Right kidney (tissue), 9 donors: ENCODE data around the gene ZNF597.

Source experiments
- DNase-seq: peaks from one replicate; pipeline ENCODE4 v3.0.0-alpha.2; 2016
- long read RNA-seq, 8 donors: transcript quantifications; one replicate each; lab custom pipeline, GENCODE V29; 2026

Gene ZNF597
- long read RNA-seq, donor 1, full-length matches to known transcripts: 6 of 6 reads
- long read RNA-seq, donor 1, partial matches to known transcripts: 0 of 6 reads
- long read RNA-seq, donor 1, other reads (novel, unspliced or antisense): 0 of 6 reads
- long read RNA-seq, donor 2, full-length matches to known transcripts: 3 of 29 reads
- long read RNA-seq, donor 2, partial matches to known transcripts: 0 of 29 reads
- long read RNA-seq, donor 2, other reads (novel, unspliced or antisense): 26 of 29 reads
- long read RNA-seq, donor 3, full-length matches to known transcripts: 1 of 1 reads
- long read RNA-seq, donor 3, partial matches to known transcripts: 0 of 1 reads
- long read RNA-seq, donor 3, other reads (novel, unspliced or antisense): 0 of 1 reads
- long read RNA-seq, donor 4, full-length matches to known transcripts: 5 of 68 reads
- long read RNA-seq, donor 4, partial matches to known transcripts: 21 of 68 reads
- long read RNA-seq, donor 4, other reads (novel, unspliced or antisense): 42 of 68 reads
- long read RNA-seq, donor 5, full-length matches to known transcripts: 3 of 3 reads
- long read RNA-seq, donor 5, partial matches to known transcripts: 0 of 3 reads
- long read RNA-seq, donor 5, other reads (novel, unspliced or antisense): 0 of 3 reads
- long read RNA-seq, donor 6, full-length matches to known transcripts: 1 of 141 reads
- long read RNA-seq, donor 6, partial matches to known transcripts: 140 of 141 reads
- long read RNA-seq, donor 6, other reads (novel, unspliced or antisense): 0 of 141 reads
- long read RNA-seq, donor 7: 0 reads
- long read RNA-seq, donor 8, full-length matches to known transcripts: 2 of 2 reads
- long read RNA-seq, donor 8, partial matches to known transcripts: 0 of 2 reads
- long read RNA-seq, donor 8, other reads (novel, unspliced or antisense): 0 of 2 reads

GRCh38 chr16:3443108-3444031 is at the start of gene ZNF597, which contains the start of gene NAA60:
ZNF597 (minus strand) TSS chr16:3443504; CDS start chr16:3443153, 351 bp downstream.
NAA60 (plus strand) TSS chr16:3443680; CDS start chr16:3476228, 32,548 bp downstream.
- peak; percentile 57 for DNase-seq

- no peak for DNase-seq
These were observed 49.1 kb upstream of the ZNF597 start for GRCh38 chr16:3492356-3492755.

GRCh38 chr16:3490911-3491629 is 47.8 kb upstream of the ZNF597 start:
- DNase-seq: no peak

- no peak for DNase-seq
These were observed 45.5 kb upstream of the ZNF597 start for GRCh38 chr16:3488801-3489200.

- no peak for DNase-seq
These were observed 44.5 kb upstream of the ZNF597 start for GRCh38 chr16:3487521-3488410.

- no peak for DNase-seq
These were observed 43.4 kb upstream of the ZNF597 start for GRCh38 chr16:3486506-3487215.

- no peak for DNase-seq
These were observed 42.7 kb upstream of the ZNF597 start for GRCh38 chr16:3485821-3486505.

GRCh38 chr16:3485097-3485745 is 41.9 kb upstream of the ZNF597 start:
- DNase-seq: no peak

- no peak for DNase-seq
These were observed 41.2 kb upstream of the ZNF597 start for GRCh38 chr16:3484318-3485096.

- no peak for DNase-seq
These were observed 39.4 kb upstream of the ZNF597 start for GRCh38 chr16:3482659-3483241.

GRCh38 chr16:3481696-3482658 is 38.7 kb upstream of the ZNF597 start:
- DNase-seq: no peak

- DNase-seq: no peak
These were observed 37.8 kb upstream of the ZNF597 start for GRCh38 chr16:3480901-3481695.

- DNase-seq: no peak
These were observed 36.4 kb upstream of the ZNF597 start for GRCh38 chr16:3479654-3480216.

GRCh38 chr16:3478242-3478925 is 35.1 kb upstream of the ZNF597 start:
- DNase-seq: no peak
